HepG2 (cell line): ENCODE measurements around the gene IL11RA. TPM values are rescaled to one million over a fixed set of nuclear protein-coding genes. Genes with fewer than 3 reads are reported as not detected.

ENCODE experiments used
- CENPT ChIP-seq: sonication (generic); formaldehyde crosslinking; IDR thresholded peaks from 2 replicates; pipeline ENCODE4 v1.8.0; 2022; ENCODE audit warnings: low read depth, mild to moderate bottlenecking, moderate library complexity, missing genetic modification reagents
- CHCHD3 ChIP-seq: sonication (generic); formaldehyde crosslinking; IDR thresholded peaks from 2 replicates; pipeline ENCODE4 v1.8.0; 2022; ENCODE audit warnings: mild to moderate bottlenecking, missing genetic modification reagents, moderate library complexity
- HMGA1 ChIP-seq: sonication (generic); formaldehyde crosslinking; conservative IDR thresholded peaks from 2 replicates; pipeline ENCODE4 v1.4.0; 2020; ENCODE audit warnings: missing genetic modification reagents
- RFX5 ChIP-seq: IDR thresholded peaks from 2 replicates; pipeline ENCODE4 v1.6.1; 2011; ENCODE audit warnings: low read depth, low read length, improper control_type of control experiment
- TCF7L2 ChIP-seq: IDR thresholded peaks from 2 replicates; pipeline ENCODE4 v1.6.1; 2011; ENCODE audit warnings: mild to moderate bottlenecking, low read depth, low read length, moderate library complexity
- TRIM22 ChIP-seq: fragments of 450-650 bp; IDR thresholded peaks from 2 replicates; pipeline ENCODE4 v1.6.1; 2017
- ZBTB39 ChIP-seq: sonication (generic); formaldehyde crosslinking; IDR thresholded peaks from 2 replicates; pipeline ENCODE4 v1.5.0; 2020; ENCODE audit warnings: missing genetic modification reagents
- ZBTB40 ChIP-seq, 2 experiments: fragments of 450-650 bp in 1 of 2; sonication (generic) in 1 of 2; formaldehyde crosslinking in 1 of 2; IDR thresholded peaks; 2 replicates each; pipeline versions ENCODE4 v1.6.1 to v1.8.0; 2016 to 2022; ENCODE audit warnings: antibody characterized with exemption in 1 of 2, mild to moderate bottlenecking in 1 of 2, missing genetic modification reagents in 1 of 2
- ZNF232 ChIP-seq: sonication (generic); formaldehyde crosslinking; IDR thresholded peaks from 2 replicates; pipeline ENCODE4 v1.4.0; 2020; ENCODE audit warnings: missing genetic modification reagents, borderline replicate concordance
- ZNF589 ChIP-seq: sonication (generic); formaldehyde crosslinking; conservative IDR thresholded peaks from 2 replicates; pipeline ENCODE4 v1.8.0; 2022; ENCODE audit warnings: mild to moderate bottlenecking, moderate library complexity, missing genetic modification reagents
- ZNF703 ChIP-seq: sonication (generic); formaldehyde crosslinking; IDR thresholded peaks from 2 replicates; pipeline ENCODE4 v1.5.1; 2020; ENCODE audit warnings: missing genetic modification reagents, mild to moderate bottlenecking, moderate library complexity, borderline replicate concordance
- polyA plus RNA-seq, 8 experiments: library from polyadenylated mRNA; depleted of rRNA in 3 of 8; stranded (reverse) in 7 of 8; unstranded in 1 of 8; fragments of >200 nt; fragmentation: Illumina TruSeq in 4 of 8; extraction: Trizol in 4 of 8; gene quantifications; 2 replicates each; pipeline versions ENCODE4 v1.2.1 to v1.2.3, GENCODE V29; 2011 to 2016; ENCODE audit warnings: low read depth in 4 of 8, missing spikeins in 1 of 8, mixed read lengths in 1 of 8; ENCODE audit not compliant: insufficient read depth in 1 of 8
- total RNA-seq, 5 experiments: library from RNA; depleted of rRNA; stranded (reverse); fragments of >200 nt; fragmentation: Illumina TruSeq; extraction: Trizol; gene quantifications; 2 replicates each; pipeline ENCODE4 v1.2.3, GENCODE V29; 2016; ENCODE audit warnings: low read depth in 1 of 5

Gene IL11RA
- total and polyA plus RNA-seq, 2 of the 13 experiments (the other 11 are each of a cell fraction or from before 2014, with no cell fraction given) = 2.0 to 4.2 TPM

GRCh38 chr9:34637356-34638137 lies 14.4 kb upstream of the IL11RA start, which contains the start of gene SIGMAR1 (continued):
- TF ChIP-seq ZBTB40 (IDR thresholded peaks at IDR 0.05) (no peak), ZBTB40 (CRISPR knock-in tag; IDR thresholded peaks at IDR 0.05) (peak; percentile 69; the same call in 1 of the 2 replicates), CENPT (CRISPR knock-in tag) (0 out of 2 replicates have a peak, but pooled peaks have one; percentile 13), RFX5 (peak; percentile 23; the same call in 1 of the 2 replicates), HMGA1 (CRISPR knock-in tag) (no peak), TRIM22 (no peak), ZBTB39 (CRISPR knock-in tag) (no peak; the same call in 1 of the 2 replicates), TCF7L2 (no peak), ZNF232 (no peak; the same call in 1 of the 2 replicates), ZNF703 (CRISPR knock-in tag) (no peak; the same call in 1 of the 2 replicates), CHCHD3 (CRISPR knock-in tag) (peak; percentile 81), ZNF589 (no peak)
